Measurements from ENCODE around the gene FUZ.

Gene FUZ

DNA sequence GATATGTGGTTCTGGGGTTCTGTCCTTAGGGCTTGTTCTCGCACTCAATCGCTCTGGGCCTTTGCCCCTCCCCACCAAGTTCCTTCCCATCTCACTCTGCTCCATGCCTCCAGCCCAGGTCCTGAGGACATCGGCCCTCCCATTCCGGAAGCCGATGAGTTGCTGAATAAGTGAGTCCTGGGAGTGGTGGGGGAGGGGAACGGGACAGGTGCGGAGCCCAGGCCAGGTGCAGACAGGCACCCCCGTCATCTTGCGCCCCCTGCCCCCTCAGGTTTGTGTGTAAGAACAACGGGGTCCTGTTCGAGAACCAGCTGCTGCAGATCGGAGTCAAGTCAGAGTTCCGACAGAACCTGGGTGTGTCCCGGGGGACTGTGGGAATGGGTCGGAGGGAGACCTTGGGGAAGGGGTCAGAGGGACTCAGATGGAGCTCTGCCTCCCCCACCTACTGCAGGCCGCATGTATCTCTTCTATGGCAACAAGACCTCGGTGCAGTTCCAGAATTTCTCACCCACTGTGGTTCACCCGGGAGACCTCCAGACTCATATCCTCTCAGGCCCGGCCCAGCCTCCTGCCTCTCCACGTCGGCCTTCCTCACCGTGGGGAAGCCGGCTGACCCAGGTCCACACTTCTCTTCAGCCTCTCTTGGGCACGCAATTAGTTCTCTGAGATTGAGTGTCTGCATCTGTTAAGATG lies 10.1 kb downstream of the FUZ start:
- DNase-seq, result no peak

DNA sequence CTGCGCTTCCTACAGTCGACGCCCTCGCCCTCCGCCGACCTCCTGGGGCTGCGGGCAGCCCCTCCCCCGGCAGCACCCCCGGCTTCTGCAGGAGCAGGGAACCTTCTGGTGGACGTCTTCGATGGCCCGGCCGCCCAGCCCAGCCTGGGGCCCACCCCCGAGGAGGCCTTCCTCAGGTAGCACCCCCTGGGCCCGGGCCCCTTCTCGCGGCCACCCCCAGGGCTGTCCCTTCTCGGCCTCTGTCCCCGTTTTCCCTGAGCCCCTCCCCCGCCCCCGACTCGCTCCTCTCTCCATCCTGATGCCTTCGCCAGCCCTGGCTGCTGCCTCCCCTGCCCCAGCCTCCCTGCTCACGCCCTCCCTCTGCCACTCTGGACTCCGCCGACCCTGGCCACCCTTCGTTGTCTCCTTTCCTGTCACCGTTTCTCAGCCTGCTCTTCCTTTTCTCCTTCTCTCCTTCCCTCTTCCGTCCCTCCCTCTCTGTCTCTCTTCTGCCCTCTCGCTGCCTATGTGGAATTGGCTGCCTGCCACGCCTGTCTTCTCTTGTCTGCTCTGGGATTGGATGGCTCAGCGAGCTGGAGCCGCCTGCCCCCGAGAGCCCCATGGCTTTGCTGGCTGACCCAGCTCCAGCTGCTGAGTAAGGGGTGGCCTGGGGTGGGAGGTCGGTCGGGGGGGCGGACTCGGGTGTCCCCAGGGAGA lies 11.0 kb downstream of the FUZ start:
- DNase-seq, result no peak

DNA sequence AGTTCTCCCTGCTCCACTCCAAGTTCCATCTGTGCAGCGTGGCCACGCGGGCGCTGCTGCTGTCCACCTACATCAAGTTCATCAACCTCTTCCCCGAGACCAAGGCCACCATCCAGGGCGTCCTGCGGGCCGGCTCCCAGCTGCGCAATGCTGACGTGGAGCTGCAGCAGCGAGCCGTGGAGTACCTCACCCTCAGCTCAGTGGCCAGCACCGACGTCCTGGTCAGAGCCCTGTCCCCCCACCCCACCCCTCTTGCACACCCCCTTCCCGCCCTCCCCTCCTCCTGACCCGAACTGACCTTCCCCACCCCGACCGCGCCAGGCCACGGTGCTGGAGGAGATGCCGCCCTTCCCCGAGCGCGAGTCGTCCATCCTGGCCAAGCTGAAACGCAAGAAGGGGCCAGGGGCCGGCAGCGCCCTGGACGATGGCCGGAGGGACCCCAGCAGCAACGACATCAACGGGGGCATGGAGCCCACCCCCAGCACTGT lies 11.6 kb downstream of the FUZ start:
- DNase-seq, result no peak

DNA sequence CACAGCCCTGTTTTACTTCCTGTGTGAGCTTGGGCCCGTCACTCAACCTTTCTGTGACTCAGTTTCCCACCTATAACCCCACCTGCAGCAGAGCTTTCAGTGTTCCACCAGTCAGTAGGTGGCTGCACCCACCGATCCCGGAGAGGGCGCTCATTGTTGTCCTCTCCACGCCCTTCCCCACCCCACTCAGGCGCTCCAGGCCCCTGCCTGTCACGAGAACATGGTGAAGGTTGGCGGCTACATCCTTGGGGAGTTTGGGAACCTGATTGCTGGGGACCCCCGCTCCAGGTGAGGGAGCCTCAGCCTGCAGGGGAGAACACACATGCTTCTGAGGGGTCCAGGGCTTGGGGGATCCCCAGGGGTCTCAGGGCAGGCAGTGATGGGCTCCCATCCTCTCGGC lies 12.3 kb downstream of the FUZ start:
- no peak for DNase-seq

DNA sequence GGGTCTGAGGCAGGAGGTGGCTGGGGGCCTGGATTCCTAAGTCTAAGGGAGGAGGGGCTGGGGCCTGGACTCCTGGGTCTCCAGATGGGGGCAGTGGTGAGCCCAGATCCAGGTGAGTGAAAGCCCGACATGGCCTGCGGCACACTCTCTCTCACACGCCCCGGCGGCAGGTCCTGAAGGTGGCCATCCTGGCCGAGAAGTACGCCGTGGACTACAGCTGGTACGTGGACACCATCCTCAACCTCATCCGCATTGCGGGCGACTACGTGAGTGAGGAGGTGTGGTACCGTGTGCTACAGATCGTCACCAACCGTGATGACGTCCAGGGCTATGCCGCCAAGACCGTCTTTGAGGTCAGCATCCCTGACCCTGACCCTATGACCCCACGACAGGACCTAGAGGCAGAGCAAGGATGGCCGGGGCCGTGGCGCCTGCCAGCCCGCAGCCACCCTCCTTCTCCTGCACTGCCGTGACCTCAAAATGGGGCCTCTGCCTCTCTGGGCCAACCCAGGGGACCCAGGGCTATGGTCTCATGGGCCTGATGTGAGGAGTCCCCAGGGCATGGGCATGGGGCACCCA lies 13.2 kb downstream of the FUZ start:
- DNase-seq, result no peak

DNA sequence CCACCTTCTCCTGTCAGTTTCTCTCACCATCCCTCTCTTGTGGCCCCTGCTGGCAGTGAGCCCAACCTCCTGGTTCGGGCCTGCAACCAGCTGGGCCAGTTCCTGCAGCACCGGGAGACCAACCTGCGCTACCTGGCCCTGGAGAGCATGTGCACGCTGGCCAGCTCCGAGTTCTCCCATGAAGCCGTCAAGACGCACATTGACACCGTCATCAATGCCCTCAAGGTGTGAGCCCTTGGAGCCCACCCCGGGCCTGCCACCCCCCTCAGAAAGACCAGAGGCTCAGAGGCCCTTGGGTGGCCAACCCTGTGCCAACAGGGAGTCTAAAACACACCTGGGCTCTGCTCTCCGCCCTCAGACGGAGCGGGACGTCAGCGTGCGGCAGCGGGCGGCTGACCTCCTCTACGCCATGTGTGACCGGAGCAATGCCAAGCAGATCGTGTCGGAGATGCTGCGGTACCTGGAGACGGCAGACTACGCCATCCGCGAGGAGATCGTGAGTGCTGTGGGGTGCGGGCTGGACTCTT lies 13.8 kb downstream of the FUZ start:
- DNase-seq, result no peak

DNA sequence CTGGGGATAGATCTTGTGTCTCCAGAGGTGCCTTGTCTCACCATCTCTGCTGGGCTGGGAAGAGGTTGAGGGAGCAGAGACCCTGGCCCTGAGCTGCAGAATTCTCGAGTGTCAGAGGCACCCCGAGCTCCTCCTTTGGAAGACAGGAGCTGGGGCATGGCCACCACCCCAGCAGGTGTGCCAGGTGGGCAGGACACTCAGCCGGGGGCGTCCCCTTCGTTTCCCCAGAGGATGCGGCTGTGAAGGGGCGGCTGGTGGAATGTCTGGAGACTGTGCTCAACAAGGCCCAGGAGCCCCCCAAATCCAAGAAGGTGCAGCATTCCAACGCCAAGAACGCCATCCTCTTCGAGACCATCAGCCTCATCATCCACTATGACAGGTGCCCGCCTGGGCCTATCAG lies 14.5 kb downstream of the FUZ start:
- DNase-seq, result no peak

DNA sequence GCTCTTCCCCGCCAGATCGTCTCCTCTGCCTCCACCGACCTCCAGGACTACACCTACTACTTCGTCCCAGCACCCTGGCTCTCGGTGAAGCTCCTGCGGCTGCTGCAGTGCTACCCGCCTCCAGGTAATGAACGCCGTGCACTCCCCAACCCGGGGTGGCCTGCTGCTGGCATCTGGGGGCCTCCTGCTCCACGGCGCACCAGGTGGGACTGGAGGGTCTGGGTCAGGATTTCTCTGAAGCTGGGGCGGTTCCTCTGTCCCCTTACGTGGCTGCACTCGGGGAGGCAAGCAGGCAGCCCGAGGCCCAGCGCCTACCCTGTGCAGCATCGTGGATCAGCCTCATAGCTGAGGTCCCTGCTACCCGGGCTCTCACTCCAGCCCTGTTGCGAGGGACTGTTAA lies 17.5 kb downstream of the FUZ start:
- no peak for DNase-seq

DNA sequence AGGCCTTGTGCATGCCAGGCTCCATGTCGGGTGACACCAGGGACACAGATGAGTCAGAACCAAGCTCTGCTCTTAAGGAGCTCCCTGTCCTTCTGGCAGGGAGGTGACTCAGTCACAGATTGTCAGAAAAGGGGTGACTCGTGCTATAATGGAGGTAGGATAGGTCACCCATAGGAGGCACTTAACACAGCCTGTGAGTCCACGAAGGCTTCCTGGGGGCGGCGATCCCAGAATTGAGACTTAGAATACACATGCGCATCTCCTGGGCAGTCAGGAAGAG lies 19.6 kb downstream of the FUZ start:
- peak; percentile 50 for DNase-seq

DNA sequence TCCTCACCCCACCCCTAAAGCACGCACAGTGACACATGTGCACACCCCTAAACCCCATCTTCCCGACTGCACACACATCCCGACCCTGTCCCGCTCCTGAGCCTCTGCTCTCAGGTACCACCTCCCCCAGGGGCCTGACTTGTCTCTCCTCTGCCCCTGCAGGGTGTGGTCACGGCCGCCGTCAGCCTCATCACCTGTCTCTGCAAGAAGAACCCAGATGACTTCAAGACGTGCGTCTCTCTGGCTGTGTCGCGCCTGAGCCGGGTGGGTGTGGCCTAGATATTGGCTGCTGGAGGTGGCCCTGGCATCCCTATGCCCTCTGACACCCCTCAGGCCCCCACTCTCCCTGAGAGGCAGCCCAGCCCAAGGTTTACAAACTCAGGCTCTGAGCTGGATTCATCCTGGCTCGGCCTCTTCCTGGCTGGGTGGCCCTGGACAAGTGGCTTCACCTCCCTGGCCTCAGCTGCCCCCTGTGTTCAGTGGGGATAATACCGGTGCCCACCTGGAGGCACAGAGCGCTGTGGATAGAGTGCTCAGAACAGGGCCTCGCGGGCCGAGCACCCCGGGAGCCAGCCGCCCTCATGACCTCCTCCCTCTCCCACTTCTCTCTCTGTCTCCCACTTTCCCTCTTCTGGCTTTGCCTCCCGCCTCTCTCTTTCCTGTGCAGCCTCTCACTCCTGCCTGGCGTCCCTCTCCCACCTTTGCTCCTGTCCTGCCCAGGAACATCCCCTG lies 20.1 kb downstream of the FUZ start:
- DNase-seq, result no peak

DNA sequence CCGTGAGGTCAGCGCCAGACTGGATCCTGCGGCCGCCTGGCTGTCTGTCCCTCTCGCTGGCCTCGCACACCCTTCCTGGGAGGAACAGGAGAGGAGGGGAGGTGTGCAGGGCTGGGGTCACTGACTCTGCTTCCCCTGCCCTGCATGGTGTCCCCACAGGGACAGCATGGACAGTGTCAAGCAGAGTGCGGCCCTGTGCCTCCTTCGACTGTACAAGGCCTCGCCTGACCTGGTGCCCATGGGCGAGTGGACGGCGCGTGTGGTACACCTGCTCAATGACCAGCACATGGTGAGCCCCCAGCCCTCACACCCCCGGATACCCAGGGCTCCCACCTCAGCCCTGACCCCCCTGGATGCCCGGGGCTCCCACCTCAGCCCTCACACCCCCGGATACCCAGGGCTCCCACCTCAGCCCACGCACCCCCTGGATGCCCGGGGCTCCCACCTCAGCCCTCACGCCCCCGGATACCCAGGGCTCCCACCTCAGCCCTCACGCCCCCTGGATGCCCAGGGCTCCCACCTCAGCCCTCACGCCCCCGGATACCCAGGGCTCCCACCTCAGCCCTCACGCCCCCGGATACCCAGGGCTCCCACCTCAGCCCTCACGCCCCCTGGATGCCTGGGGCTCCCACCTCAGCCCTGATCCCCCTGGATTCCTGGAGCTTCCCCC lies 21.2 kb downstream of the FUZ start:
- DNase-seq, result no peak

DNA sequence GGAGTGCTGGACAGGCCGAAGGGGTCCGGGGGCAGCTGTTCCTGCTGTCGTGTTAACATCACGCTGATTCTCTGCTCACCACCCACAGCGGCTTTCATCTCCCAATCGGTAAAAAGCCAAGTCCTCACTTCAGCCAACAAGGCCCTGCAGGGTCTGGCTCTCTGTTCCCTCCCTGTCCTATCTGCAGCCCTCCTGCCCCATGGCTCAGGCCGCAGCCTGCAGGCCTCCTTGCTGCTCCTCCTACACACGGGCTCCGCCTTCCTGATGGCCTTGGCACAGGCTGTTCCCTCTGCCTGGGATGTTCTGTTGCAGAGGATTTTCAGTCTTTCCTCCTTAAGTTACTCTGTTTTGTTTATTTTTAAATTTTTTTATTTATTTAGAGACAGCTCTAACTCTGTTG lies 22.2 kb downstream of the FUZ start:
- no peak for DNase-seq

DNA sequence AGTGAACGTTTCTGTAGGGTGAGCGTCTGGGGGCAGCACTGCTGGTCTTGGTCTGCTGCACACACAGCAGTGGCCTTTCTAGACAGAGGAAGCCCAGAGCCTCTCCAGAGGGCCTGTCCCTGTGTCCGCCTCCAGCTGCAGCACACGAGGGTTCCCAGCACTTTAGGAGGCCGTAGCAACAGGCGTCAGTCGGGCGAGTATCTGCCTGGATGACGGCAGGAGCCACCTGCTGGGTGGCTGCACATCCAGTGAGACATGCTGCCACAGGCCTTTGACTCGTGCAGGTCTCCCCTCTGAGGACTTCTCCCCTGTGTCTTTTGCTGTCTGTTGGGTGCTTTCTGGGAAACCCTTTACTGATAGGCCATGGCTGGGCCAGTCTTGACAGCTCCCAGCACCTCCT lies 24.2 kb downstream of the FUZ start:
- no peak for DNase-seq

DNA sequence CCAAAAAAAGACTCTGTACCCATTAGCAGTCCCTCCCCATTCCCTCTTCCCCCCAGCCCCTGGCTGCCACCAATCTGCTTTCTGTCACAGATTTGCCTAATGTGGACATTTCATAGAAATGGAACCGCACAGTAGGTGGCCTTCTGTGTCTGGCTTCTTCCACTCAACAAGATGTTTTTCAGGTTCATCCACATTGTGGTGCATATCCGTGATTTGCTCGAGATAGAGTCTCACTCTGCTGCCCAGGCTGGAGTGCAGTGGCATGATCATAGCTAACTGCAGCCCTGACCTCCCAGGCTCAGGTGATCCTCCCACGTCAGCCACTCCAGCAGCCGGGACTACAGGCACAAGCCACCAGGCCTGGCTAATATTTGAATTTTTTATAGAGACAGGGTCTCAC lies 25.3 kb downstream of the FUZ start:
- DNase-seq, result no peak

DNA sequence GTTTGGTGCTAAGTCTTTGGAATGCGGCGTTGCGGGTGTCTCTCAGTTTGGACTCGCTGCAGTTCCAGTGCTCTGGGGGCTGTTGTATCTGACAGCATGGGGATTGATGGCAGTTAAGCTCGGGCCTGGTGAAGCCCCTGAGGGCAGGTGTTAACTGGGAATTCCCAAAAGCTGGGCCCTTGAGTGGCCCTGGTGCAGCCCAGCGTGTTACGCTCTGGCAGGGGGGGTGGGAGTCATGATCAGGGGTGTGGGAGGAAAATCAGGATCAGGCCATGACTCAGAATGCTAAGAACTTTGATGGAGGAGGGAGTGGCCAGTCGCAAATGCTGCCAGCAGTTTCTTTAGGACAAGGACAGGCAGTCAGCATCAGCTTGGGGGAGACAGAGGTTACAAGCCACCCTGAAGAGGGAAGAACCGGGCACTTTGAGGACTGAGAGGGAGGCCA lies 26.7 kb downstream of the FUZ start:
- no peak for DNase-seq

DNA sequence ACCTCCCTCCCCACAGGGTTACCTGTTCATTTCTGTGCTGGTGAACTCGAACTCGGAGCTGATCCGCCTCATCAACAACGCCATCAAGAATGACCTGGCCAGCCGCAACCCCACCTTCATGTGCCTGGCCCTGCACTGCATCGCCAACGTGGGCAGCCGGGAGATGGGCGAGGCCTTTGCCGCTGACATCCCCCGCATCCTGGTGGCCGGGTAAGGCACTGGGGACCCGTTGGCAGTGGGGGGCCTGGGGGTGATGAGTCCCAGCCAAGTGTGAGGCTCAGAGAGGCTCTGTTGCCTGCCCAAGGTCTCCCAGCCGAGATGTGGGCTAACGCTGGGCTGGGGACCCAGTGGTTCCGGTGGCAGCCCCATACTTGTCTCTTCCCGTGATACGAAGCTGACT lies 30.6 kb downstream of the FUZ start:
- no peak for DNase-seq

DNA sequence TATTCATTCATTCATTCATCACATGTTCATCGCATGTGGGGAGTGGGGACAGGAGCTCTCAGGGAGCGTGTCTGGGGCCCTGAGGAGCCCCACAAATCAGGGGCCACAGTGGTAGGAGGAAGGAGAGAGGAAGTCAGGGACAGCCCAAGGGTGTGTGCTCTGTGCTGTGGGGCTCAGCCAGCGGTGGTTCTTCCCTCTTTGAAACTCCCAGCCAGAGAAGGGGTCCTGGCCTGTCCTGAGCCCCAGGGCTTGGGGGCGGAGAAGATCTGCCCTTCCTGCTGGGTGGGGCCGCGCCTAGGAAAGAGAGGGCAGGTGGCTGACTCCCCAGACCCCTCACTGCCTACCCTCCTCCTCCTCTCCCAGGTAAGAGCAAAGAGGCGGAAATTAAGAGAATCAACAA lies 31.7 kb downstream of the FUZ start:
- no peak for DNase-seq

DNA sequence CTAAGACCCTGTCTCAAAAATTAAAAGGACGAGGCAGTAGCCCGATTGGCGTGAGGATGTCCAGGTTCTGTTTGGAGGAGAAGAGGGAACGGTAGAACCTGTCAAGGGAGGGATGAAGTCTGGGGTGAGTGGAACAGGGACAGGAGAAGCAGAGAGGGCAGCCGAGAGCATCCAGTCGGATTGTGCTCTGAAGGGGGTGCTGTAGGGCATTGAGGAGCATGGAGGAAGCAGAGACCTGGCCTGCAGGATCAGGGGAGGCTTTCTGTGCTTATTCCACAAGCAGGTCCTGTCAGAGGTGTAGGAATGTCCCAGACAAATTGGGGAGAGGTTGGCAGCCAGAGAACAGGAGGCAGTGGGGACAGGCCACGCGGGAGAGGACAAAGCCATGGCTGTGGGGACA lies 32.2 kb downstream of the FUZ start:
- no peak for DNase-seq

DNA sequence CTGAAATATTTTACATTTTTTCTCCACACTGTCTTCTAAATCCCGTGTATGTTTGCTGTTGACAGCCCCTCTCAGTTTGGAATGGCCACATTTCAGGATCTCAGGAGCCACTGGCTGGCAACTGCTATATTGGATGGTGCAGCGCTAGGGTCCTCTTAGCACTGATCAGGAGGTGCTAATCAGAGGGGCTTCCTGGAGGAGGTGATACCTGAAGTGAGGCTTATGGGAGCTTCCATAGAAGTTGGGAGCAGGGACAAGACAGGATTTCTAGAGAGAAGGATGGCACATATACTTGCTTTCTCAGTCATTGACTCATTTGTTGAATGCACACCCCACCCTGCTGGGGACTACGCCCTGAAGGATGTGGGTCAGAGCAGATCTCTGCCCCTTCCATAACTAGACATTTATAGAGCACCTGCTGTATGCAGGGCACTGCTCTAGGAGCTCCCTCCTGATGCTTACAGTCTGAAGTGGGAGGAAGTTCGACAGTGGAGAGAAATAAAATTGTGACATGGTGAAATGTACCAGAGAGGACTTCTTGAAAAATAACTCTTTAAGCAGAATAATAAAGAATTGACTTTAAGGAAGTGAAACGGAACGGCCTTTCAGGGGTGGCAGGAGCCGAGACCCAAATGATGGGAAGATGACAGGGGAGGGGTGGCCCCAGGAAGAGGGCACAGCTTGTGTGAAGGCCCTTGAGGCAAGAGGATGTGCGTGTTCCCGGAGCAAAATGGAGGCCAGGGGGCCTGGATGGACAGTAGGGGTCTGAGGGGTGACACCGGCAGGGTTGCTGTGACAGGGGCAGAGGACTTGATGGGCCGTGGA lies 33.1 kb downstream of the FUZ start:
- DNase-seq, result no peak

DNA sequence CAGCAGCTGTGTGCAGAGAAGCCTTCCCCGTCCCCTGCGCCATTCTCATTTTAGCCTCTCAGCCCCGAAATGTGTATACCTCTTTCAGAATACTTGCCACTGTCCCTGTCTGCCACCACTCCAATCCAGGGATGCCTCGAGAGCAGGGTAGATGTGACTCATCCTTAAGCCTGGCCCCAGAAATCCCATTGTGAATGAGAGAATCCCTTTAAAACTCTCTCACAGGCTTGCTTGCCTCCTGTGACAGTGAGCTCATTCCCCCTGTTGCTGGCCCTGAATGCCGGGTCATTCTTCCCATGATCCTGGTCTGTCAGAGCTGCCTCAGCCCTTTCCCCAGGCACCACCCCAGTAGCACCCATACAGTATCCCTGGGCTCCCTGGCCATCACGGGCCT lies 36.7 kb downstream of the FUZ start:
- no peak for DNase-seq

DNA sequence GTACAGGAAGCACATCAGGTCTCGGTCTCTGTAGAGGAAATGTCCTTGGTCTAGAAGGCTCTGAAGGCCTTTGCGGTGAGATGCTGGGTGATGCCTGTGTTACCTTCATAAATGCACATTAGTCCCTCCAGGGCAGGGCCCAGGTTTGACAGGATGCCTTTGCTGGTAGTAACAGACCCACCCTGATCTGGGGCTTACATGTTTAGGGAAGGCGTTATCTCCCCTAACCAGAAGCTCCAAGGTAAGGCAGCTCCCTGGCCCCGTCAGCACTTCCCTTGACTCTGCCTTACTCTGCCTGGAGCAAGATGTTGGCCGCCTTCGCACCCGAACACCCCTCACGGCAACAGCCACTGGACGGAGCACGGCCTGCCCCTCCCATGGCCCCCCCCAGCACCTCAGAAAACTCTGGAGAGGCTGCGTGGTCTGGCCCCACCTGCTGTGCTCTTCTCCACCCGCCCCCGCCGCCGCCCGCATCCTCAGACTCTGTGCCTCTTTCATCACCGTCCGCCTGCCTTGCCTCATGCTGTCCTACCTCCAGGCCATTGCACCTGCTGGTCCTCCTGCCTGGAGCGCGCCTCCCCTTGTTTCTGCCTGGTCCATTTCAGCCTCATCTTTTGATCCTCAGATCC lies 37.2 kb downstream of the FUZ start:
- DNase-seq, result no peak

DNA sequence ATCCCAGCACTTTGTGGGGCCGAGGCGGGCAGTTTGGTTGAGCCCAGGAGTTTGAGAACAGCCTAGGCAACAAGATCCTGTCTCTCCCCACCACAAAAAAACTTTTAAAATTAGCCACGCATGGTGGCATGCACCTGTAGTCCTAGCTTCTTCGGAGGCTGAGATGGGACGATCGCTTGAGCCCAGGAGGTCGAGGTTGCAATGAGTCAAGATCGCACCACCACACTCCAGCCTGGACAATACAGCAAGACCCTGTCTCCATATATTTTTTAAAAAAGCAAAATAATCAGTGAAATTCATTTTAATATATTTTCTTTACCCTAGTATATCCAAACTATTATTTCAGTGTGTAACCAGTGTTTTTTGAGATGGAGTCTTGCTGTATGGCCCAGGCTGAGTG lies 38.1 kb downstream of the FUZ start:
- DNase-seq, result no peak
